GM19023 (cell line): ENCODE data around the gene POFUT2.

Experiments
- ATAC-seq: cut with Tn5 transposase; IDR thresholded peaks from one replicate; pipeline ENCODE4 v1.9.1; 2021; ENCODE audit warnings: mild to moderate bottlenecking, moderate library complexity; ENCODE audit not compliant: unreplicated experiment

POFUT2 gene

DNA sequence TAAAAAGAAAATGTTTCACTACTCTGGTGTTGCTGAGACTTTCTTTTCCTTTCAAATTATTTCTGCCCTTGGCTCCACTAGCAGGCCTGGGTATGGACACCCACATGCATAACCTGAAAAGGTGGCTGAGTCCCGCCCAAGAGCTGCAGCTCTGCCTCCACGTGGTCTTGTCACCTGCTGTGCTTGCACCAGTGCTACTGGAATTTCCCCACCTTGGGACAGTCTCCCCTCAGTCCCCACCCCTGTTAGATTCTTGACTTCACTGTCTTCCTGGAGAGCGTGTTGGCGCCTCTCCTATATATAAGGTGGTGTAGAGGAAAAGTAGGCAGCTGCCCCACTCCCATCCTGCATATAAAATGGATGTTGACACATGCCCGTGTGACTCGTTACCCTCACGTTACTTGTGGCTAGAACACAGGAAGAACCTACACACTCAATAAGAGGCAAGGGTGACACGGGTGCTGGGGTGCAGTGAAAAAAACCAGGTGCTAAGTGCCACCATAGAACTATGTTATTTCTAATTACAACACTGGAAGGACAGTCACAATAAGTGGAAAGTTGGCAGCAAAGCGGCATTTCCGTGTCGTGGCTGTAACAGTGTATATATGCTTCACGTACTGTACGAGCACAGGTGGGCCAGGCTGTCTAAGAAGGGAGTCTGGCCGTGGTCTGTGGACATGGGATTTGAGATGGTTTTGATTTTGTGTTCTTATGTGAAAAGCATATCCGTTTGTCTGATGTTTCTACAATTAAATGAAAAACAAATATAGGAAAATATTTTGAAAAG, 61.0 kb downstream of the POFUT2 start:
- ATAC-seq, result no peak

DNA sequence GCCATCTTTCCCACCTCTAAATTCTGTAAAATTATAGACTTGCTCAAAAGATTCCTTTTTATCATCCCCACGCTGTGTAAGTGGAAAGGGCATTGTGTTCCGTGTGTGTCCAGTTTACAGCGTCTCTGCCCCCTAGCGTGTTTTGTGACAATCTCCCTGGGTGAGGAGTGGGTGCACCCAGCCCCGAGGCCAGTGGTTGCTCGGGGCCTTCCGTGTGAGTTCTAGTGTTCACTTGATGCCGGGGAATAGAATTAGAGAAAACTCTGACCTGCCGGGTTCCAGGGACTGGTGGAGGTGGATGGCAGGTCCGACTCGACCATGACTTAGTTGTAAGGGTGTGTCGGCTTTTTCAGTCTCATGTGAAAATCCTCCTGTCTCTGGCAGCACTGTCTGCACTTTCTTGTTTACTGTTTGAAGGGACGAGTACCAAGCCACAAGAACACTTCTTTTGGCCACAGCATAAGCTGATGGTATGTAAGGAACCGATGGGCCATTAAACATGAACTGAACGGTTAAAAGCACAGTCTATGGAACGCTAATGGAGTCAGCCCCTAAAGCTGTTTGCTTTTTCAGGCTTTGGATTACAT, 61.9 kb downstream of the POFUT2 start:
- no peak for ATAC-seq

DNA sequence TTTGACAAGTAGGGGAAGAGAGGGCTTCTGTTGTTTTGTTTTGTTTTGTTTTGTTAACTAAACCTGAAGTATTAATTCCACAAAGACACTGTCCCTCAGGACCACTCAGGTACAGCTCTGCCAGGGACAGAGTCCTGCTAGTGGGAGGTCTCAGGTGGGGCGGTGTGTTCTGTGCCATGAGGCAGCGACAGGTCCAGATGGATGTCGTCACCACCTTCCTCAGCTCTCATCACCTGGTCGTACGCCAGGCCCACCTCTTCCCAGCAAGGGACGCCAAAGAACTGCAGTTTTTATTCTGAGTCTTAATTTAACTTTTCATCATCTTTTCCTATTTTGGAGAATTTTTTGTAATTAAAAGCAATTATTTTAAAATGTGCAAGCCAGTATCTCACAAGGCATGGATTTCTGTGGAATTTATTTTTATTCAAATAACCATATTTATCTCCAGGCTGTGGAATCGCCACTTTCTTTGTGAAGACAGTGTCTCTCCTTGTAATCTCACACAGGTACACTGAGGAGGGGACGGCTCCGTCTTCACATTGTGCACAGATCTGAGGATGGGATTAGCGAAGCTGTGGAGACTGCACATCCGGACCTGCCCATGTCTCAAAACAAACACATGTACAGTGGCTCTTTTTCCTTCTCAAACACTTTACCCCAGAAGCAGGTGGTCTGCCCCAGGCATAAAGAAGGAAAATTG, 62.5 kb downstream of the POFUT2 start:
- ATAC-seq, result no peak

DNA sequence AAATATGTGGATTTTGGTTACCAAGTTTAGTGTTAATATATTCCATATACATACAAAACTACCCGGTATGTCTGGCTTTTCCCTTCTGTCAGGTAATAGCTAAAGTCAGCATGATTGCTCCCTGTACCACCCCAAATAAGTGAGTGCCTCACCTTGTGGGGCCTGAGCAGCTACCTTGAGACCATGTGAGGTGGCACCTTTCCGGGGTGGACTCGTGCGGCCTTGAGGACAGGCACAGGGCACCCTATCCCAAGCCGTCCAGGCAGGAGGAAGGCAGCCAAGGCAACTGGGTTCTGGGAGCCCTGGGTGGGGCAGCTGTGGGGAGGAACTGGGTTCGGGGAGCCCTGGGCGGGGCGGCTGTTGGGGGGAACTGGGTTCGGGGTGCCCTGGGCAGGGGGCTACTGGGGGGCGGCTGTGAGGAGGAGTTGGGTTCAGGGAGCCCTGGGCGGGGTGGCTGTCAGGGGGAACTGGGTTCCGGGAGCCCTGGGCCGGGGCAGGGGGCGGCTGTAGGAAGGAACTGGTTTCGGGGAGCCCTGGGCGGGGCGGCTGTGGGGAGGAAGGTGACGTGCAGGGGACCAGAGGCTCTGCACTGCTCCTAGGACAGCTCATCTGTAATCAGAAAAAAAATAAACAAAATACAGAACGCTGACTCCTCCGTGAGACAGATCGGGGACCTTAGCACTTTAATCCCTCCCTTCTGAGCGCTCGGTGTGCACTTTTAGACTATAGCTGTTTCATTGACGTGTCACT, 63.3 kb downstream of the POFUT2 start:
- no peak for ATAC-seq

DNA sequence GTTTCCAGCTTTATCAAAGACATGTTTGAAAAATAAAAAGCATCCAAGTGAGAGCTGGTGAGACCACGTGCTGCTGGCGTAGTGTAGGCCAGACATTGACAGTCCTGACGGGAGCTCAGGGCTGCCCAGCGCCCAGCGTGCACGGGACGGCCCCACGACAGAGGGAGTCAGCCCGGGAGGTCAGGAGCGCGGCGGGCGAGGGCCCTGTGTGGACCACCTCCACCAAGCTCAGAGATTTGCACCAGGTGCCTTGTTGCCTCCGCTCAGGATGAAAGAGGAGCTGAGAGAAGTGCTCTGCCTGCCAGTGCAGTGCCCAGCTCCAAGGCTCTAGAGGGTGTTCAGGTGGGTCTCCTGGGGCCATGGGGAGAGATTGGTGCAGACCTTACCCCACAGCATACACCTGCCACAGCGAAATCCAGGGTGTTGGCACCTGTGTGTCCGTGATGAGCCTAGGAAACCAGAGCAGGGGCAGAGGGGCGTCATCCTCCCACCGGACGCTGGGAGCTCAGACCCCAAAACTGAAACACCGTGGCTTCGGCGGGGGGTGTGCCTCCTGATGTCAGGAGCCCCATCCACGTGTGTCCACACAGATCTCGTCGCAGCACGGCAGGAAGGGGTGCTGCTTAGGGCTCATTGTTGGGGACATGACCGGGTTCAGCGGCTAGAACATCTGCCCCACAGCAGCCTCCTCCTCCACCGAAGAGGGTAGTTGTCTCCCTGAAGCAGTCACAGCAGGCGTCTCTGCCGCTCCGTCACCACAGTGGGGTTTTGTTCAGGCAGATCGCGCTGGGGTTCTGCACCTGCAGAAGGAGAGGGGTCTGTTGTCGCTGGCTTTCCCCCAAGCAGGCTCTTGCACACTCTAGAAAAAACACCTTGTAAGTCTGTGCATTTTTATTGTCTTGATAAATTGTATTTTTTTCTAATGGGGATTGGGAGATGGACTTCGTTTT, 64.2 kb downstream of the POFUT2 start:
- ATAC-seq, result no peak

DNA sequence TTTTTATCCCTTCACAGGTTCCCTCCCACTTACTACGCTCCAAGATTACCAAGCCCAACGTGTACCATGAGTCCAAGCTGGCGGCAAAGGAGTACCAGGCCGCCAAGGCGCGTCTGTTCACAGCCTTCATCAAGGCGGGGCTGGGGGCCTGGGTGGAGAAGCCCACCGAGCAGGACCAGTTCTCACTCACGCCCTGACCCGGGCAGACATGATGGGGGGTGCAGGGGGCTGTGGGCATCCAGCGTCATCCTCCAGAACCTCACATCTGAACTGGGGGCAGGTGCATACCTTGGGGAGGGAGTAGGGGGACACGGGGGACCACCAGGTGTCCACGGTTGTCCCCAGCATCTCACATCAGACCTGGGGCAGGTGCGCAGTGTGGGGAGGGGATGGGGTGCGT, 65.7 kb downstream of the POFUT2 start:
- no peak for ATAC-seq

DNA sequence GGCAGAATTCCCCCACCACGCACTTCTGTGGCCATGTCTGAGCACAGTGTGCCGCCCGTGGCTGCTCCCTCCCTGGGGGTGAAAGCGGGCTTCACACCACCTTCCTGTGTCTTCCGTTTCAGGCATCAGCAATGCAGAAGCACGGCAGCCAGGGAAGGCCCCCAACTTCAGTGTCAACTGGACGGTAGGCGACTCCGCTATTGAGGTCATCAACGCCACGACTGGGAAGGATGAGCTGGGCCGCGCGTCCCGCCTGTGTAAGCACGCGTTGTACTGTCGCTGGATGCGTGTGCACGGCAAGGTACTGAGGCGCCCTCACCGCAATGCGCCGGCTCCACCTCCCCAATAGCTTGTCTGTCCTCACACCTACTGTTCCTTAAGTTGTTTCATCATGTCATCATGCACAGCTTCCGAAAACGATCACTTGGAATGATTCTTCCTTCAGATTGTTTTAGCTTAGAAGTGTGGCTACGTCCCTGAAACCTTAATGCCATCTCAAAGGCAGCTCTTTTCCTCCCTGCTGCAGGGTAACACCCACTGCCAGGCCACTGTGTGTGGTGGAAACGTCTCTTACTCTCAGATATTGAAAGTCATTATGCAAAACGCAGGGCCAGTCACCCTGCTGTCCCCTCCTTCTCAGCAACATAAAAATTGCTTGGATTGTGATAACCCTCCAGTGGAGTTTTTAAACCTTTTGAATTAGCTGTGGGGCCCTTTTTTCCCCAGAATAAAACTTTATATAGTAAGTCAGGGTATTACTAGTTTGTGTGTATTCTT, 66.8 kb downstream of the POFUT2 start:
- ATAC-seq, result no peak

DNA sequence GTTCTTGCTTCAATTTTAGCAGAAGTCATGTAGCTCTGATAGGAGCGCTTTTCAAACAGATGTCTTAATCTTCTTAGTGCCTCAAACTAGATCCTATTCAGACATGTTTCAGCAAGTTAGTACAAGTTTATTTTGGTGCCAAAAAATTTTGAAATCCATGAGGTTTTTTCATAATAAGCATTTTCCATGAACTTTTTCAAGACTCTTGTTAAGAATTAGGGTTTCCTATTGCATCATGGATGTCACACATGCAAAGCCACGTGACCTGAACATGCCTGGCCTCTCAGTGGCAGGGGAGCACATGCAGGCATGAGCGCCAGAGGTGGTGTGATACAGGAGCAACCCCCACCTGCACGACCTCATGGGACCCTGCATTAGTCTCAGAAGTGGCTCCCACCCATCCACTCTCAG, 67.6 kb downstream of the POFUT2 start:
- ATAC-seq, result no peak

DNA sequence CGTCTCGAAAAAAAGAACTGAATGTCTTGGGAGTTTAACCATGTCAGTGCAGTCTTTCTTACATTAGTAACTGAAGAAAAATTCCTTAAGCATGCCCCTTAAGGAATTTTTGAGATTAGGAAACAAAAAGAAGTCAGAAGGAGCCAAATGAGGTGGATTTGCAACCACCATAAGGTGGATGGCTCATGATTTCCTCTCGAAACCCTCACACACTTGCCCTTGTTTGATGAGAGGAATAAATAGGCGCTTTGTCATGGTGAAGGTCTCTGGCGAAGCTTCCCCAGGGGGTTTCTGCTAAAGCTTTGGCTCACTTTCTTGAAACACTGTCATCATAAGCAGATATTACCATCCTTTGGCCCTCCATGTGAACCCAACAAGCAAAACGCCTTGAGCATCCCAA, 68.2 kb downstream of the POFUT2 start:
- no peak for ATAC-seq

DNA sequence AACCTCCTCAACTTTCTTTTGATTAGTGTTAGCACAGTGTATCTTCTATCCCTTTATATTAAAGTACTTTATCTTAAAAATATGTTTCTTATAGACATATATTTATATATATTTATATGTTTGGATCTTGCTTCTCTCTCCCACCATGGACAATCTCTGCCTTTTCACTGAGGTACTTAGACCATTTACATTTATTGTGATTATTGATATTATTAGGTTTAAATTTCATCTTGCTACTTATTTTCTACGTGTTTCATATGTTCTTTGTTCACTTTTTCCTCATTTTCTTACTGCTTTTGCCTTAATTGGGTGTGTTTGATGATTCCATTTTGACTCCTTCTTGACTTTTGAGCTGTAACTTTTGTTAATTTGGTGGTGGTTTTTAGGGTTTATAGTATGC, 70.7 kb downstream of the POFUT2 start:
- ATAC-seq, result no peak

DNA sequence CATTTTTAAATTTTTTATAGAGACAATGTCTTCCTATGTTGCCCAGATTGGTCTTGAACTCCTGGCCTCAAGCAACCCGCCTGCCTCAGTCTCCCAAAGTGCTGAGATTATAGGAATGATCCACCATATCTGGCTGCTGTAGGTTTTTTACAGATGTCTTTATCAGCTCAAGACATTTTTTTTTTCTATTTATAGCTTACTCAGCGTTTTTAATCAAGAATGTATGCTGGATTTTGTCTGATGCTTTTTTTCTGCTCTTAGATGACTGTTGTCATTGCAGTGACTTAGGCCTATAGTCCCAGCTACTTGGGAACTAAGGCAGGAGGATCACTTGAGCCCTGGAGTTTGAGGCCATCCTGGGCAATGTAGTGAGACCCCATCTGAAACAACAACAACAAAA, 72.5 kb downstream of the POFUT2 start:
- no peak for ATAC-seq
